ENCODE data around the gene MYO9B.

GRCh38 chr19:17246681-17247425 lies 171.3 kb downstream of the MYO9B start:
- TF ChIP-seq, protein P1, sequence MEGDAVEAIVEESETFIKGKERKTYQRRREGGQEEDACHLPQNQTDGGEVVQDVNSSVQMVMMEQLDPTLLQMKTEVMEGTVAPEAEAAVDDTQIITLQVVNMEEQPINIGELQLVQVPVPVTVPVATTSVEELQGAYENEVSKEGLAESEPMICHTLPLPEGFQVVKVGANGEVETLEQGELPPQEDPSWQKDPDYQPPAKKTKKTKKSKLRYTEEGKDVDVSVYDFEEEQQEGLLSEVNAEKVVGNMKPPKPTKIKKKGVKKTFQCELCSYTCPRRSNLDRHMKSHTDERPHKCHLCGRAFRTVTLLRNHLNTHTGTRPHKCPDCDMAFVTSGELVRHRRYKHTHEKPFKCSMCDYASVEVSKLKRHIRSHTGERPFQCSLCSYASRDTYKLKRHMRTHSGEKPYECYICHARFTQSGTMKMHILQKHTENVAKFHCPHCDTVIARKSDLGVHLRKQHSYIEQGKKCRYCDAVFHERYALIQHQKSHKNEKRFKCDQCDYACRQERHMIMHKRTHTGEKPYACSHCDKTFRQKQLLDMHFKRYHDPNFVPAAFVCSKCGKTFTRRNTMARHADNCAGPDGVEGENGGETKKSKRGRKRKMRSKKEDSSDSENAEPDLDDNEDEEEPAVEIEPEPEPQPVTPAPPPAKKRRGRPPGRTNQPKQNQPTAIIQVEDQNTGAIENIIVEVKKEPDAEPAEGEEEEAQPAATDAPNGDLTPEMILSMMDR (IDR thresholded peaks at IDR 0.05; ENCODE audit: low read depth, low read length, poor library complexity, severe bottlenecking) = no peak
- no peak for TF ChIP-seq EZH2phosphoT487 (IDR thresholded peaks at IDR 0.05; ENCODE audit: borderline replicate concordance, low read length)
